COLO668 (cell line): ENCODE measurements around the gene ANKS1B.
"Not testable (repeated sequence)": the region's sequence is repeated elsewhere in the genome, so short reads cannot be mapped to it uniquely, and the experiment has no call there.

Source experiments
- DNase-seq: peaks from one replicate; lab custom pipeline; 2025; ENCODE audit not compliant: unreplicated experiment; lab: John Stamatoyannopoulos, UW

Gene ANKS1B

GRCh38 chr12:99707883-99708282 lies 276.9 kb downstream of the ANKS1B start:
- DNase-seq, result no peak

DNA sequence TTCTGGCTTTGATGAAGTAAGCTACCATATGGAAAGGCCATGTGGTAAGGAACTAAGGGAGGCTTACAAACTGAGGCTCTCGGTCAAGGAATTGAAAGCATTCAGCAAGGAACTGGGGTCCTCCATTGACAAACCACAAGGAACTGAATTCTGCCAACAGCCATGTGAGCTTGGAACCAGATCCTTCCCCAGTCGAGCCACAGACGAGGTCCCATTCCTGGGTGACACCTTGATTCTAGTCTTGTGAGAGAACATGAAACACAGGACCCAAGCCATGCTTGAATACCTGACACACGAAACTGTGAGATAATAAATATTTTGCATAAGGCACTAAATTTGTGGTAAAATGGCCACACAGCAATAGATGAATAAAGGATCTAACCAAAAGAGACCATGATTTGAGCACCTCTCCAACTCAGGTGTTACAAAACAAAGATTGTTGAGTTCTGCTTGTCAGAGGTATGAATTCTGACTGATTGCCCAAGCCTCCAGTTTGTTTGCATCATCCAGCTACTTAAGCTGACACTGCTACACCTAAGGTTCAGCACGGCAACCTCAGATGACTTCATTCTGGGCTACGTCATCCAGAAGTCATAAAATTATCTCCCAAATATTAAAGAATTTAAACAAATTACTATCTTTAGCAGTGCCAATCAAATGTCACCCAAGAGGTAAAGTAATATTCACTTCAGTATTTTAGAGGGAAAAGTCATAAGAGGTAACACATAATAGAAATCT lies 277.8 kb downstream of the ANKS1B start:
- DNase-seq, result no peak

DNA sequence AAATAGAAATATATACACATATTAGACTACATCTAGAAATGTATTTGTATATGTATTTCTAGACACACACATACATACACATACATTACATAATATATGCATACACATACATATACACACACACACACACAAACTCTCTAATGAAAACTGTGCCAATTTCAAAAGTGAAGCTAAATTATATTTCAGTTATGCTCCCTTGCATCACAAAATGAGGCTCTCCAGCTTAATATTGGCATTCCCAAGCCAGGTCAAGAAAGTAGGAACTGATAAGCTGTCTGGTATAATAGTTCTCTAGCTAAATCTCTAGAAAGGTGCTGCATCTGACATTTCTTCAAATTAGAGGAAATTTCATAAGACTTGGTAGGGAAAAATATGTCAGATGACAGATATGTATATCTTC lies 280.3 kb downstream of the ANKS1B start:
- DNase-seq, result no peak

GRCh38 chr12:99704036-99704435 lies 280.7 kb downstream of the ANKS1B start:
- no peak for DNase-seq

DNA sequence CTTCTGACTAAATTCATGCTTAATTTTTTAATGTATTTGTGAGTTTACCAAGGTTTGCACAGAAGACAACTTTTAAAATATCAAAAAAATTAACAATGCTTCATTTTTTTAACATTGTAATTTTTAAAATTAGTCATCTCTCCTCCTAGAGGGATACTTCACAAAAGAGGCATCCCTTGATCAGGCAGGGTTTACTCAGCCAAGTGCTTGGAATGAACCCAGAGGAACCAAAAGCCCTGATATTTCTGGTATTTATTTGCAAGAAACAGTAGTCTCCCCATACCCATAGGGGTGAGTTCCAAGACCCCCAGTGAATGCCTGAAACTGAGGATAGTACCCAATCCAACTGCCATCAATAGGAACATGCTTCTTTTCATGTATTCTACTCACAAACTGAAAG lies 284.7 kb downstream of the ANKS1B start:
- no peak for DNase-seq

DNA sequence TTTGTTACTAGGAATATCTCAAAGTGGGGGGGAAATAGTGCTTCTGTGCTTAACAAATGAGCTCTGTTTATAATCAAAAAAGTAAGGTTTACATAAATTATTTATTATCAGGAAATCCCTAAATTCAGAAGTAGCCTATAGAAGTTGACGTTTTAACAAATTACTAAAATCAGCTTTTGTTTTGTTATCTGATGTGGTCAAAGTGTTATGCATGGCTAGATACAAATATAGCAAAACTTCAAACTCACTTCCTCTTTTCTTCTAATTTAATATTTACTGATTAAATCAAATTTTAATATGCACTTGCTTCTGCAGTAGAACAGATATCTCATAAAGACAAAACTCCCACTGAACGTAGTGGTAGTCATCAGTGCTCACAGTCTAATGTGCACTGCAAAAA lies 289.7 kb downstream of the ANKS1B start:
- DNase-seq, result no peak

DNA sequence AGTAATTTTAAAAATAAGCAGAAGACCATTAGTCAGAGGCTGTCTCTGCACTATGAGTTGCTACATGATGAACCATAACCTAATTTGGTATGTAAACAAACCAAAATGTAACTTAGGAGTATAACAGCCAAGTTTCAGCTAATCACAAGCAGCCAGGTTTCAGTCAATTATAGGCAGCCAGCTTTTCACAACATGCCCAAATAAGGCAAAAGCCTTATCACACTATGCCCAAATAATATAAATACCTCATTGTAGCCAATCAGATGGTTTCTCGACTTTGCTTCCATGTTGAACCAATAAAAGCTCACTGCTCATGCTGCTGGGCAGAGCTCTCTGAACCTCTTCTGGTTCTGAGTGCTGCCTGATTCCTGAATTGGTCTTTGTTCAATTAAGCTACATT lies 298.6 kb downstream of the ANKS1B start:
- no peak for DNase-seq

DNA sequence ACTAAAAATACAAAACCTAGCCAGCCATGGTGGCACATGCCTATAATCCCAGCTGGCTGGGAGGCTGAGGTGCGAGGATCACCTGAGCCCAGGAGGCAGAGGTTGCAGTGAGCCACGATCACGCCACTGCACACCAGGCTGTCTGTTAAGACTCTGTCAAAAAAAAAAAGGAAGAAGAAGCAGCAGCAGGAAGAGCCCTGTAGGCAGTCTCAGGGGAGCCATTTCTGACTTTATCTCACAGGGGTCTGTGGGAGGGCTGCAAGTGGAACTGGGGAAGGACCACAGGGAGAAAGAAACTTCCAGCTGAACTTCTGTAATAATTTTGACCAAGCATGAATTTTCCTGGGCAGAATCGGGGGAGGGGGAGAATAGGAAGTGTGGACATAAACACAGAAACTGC lies 304.5 kb downstream of the ANKS1B start:
- no peak for DNase-seq

- DNase-seq, result no peak
Observed at GRCh38 chr12:99670635-99671034, 314.1 kb downstream of the ANKS1B start.

DNA sequence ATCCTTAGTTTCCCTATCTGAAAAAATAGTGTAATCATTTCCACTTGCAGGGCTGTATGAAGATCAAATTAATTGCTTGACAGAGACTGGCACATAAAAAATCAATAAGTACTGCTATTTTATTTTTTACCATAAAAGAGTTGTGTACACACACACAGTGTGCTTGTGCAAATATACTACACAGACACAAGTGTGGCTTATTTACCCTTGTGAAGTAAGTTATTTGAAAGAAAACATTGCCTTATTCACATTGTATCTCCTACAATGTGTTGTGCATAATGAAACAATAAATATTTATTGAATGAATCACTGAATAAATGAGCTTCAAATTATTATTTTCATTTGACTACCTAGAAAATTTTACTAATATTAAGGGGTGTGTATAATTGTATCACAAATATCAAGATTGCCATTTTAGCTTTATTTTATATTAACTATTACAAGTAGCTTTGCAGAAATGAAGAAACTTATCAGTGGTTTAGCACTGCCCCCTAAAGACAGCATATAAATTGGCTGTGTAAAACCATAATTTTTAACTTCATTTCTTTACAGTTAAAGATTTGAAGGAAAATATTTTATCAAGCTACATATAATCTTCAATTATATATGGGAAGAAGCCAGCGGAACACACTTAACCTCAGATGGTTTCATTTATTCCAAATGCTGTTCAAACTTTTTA lies 325.9 kb downstream of the ANKS1B start:
- no peak for DNase-seq

DNA sequence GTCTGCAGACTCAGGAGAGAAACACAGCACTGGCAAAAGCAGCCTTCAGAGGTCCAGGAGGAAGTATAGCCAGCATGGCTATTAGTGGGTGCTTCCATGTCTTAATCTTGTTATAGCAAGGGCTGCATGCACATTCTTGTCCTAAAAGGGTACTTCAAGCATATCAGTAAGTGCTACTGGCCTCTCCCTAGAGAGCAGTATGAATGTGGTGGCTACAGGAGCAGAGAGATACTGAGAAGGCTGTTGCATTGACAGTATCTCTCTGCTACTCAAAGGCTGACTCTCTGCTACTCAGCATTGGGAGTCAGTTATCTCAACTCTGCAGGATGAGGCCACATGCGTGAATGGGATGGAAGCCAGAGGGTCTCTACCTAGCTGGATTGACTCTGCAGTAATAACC lies 335.2 kb downstream of the ANKS1B start:
- DNase-seq, result no peak

GRCh38 chr12:99648183-99648582 lies 336.6 kb downstream of the ANKS1B start:
- DNase-seq, result no peak

DNA sequence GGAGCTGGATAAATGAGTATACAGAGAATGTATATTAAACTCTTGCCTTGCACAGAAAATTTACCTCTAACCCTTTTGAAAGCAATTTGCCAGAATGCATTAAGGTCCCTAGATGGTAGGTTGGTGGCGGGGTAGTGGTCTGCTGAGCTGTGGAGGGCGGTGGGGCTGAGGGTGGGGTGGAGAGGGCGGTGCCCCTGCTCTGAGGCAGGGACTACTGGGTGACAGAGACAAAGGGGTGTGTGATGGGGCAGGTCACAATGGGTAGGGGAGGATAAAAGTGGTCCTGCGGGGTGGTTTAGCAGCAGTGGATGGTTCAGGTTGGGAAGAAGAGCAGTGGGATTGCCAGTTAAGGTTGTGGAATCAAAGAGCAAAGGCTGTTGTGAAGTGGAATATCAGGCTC lies 337.3 kb downstream of the ANKS1B start, which contains the start of gene GARIN6:
Gene GARIN6, plus strand, starts transcription at position 301 of the 400 bp plus-strand sequence. CDS start 422 bp downstream, outside the sequence.
- DNase-seq, result no peak

DNA sequence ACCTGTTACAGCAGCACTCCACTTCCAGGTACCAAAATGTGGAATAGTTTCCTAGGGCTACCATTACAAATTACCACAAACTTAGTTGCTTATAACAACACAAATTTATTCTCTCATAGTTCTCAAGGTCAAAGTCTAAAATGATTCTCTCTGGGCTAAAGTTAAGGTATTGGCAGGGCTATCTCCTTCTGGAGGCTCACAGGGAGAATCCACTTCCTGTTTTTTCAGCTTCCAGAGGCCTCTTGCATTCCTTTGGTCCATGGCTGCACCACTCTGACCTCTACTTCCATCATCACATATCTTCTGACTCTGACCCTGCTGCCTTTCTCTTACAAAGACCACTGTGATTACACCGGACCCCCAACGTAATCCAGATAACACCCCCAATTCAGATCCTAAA lies 340.1 kb downstream of the ANKS1B start:
- DNase-seq, result no peak

GRCh38 chr12:99627459-99627858 lies 357.3 kb downstream of the ANKS1B start:
- DNase-seq, result no peak

- DNase-seq, result not testable (repeated sequence)
Observed at GRCh38 chr12:99624591-99624990, 360.1 kb downstream of the ANKS1B start.

GRCh38 chr12:99620159-99620479 lies 364.6 kb downstream of the ANKS1B start:
- DNase-seq, result no peak

DNA sequence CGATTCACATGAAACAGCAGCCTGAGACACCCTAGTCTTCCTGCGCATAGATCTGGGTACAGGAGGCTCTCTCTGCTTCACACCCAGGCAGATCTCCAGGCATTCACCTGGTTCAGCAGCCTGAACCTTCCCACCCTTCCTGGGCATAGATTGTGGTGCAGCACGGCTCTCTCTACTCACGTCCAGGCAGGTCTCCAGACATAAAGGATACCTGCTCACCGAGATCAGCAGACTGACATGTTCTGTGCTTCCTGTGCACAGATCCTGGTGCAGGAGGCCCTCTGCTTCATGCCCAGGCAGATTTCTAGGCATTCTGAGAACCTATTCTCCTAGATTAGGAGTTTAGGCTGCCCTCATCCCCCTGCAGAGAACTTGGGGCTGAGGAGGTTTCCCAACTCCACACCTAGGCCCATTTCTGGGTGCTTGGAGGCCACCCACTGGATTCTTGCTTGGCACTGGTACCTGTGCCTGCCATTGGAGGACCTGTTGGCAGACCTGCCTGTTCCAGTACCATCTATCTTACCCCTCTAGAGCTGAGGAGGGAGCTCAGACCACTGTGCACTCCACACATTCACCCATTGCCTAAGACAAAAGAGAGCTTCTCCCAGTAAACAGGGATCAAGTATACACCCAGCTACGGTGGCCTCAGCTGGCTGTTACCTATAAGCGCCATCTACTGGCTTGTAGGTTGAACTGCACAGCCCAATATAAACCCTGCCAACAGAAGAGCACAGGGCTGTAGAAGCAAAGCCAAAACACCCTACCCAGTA lies 365.2 kb downstream of the ANKS1B start:
- DNase-seq, result peak; percentile 12

GRCh38 chr12:99618657-99619056 lies 366.1 kb downstream of the ANKS1B start:
- no peak for DNase-seq

GRCh38 chr12:99611599-99611998 lies 373.1 kb downstream of the ANKS1B start:
- DNase-seq, result no peak

DNA sequence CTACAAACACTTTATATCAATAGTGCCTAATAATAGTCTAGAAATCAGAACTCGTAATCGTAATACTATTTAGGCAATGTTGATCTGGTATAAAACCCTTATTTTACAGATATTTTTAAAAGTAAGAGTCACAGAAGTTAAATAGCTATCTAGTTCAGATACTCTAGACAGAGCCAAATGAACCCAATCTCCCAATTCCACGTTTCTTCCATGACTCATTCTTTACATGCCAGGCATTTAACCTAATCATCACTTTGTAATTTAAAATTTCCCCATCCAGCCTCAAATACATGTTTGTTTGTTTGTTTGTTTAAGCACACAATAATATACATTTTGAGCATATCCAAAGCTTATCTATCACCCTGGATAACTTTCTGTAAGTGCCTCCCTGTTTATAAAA lies 373.6 kb downstream of the ANKS1B start:
- no peak for DNase-seq
